GM23338 (cell line): ENCODE measurements around the gene RAB3IL1. TPM values are rescaled to one million over a fixed set of nuclear protein-coding genes. Genes with fewer than 3 reads are reported as not detected.

ENCODE experiments used
- ATAC-seq: fragments of 200-7000 bp; cut with Tn5 transposase; 3 replicates; pipeline ENCODE4 v1.9.1; 2020
- DNase-seq: peaks from one replicate; pipeline ENCODE4 v3.0.0-alpha.2; 2015; ENCODE audit warnings: low spot score
- H2AFZ ChIP-seq: fragments of 200-600 bp; sonication (generic); 2 replicates; pipeline ENCODE4 v1.8.0; 2016; ENCODE audit warnings: antibody characterized with exemption, mild to moderate bottlenecking, moderate library complexity
- H3F3A ChIP-seq: fragments of 200-600 bp; sonication (generic); replicated peaks from 2 replicates; pipeline ENCODE4 v1.8.0; 2017; ENCODE audit warnings: antibody characterized with exemption, mixed run types, low read depth
- H3K27ac ChIP-seq: fragments of 200-600 bp; sonication (generic); 2 replicates; pipeline ENCODE4 v1.6.1; 2016; ENCODE audit warnings: low read depth
- H3K27me3 ChIP-seq: fragments of 200-600 bp; sonication (generic); 2 replicates; pipeline ENCODE4 v1.8.0; 2016; ENCODE audit warnings: mild to moderate bottlenecking, mixed run types, moderate library complexity; ENCODE audit not compliant: insufficient read depth
- H3K36me3 ChIP-seq: fragments of 200-600 bp; sonication (generic); 2 replicates; pipeline ENCODE4 v1.8.0; 2016; ENCODE audit warnings: mild to moderate bottlenecking; ENCODE audit not compliant: insufficient read depth
- H3K4me1 ChIP-seq: fragments of 200-600 bp; sonication (generic); 2 replicates; pipeline ENCODE4 v1.8.0; 2016; ENCODE audit warnings: mild to moderate bottlenecking, moderate library complexity; ENCODE audit not compliant: insufficient read depth
- H3K4me2 ChIP-seq: fragments of 200-600 bp; sonication (generic); 2 replicates; pipeline ENCODE4 v1.7.1; 2017; ENCODE audit warnings: mixed run types
- H3K4me3 ChIP-seq: fragments of 200-600 bp; sonication (generic); 2 replicates; pipeline ENCODE4 v1.6.1; 2016; ENCODE audit warnings: mixed run types
- H3K79me2 ChIP-seq: fragments of 200-600 bp; sonication (generic); replicated peaks from 2 replicates; pipeline ENCODE4 v1.8.0; 2017; ENCODE audit warnings: mild to moderate bottlenecking; ENCODE audit not compliant: insufficient read depth
- H3K9me2 ChIP-seq: fragments of 200-600 bp; sonication (generic); 2 replicates; pipeline ENCODE4 v1.8.0; 2017; ENCODE audit not compliant: insufficient read depth
- H4K20me1 ChIP-seq: fragments of 200-600 bp; sonication (generic); replicated peaks from 2 replicates; pipeline ENCODE4 v1.8.0; 2017; ENCODE audit warnings: mild to moderate bottlenecking; ENCODE audit not compliant: insufficient read depth
- H3K27ac Mint-ChIP-seq: 2 replicates; pipeline ENCODE4 v1.8.0; 2020; ENCODE audit warnings: inconsistent platforms, mild to moderate bottlenecking, moderate library complexity, mixed read lengths
- H3K27me3 Mint-ChIP-seq: 3 replicates; pipeline ENCODE4 v1.8.0; 2022; ENCODE audit warnings: low read depth, mild to moderate bottlenecking, moderate library complexity, mixed read lengths, inconsistent platforms; ENCODE audit not compliant: insufficient read depth, poor library complexity
- H3K36me3 Mint-ChIP-seq: 3 replicates; pipeline ENCODE4 v1.8.0; 2021; ENCODE audit warnings: low read depth, mild to moderate bottlenecking, inconsistent platforms, moderate library complexity, mixed read lengths
- H3K4me1 Mint-ChIP-seq: 3 replicates; pipeline ENCODE4 v1.8.0; 2020; ENCODE audit warnings: mild to moderate bottlenecking, inconsistent platforms, mixed read lengths
- H3K4me3 Mint-ChIP-seq: 3 replicates; pipeline ENCODE4 v1.8.0; 2021; ENCODE audit warnings: moderate library complexity, mild to moderate bottlenecking, inconsistent platforms, mixed read lengths
- H3K9me3 Mint-ChIP-seq: 3 replicates; pipeline ENCODE4 v1.8.0; 2020; ENCODE audit warnings: moderate library complexity, mild to moderate bottlenecking, inconsistent platforms, mixed read lengths
- CREB1 ChIP-seq: fragments of 250-450 bp; sonication (Bioruptor Pico); IDR thresholded peaks from 2 replicates; pipeline ENCODE4 v1.5.0; 2020; ENCODE audit warnings: low read depth, mild to moderate bottlenecking, moderate library complexity
- CTCF ChIP-seq, 2 experiments: fragments of 200-600 bp in 1 of 2; sonication (generic) in 1 of 2; conservative IDR thresholded peaks; 2 replicates each; pipeline versions ENCODE4 v1.5.1 to v1.6.1; 2016 to 2017; ENCODE audit warnings: antibody characterized with exemption in 2 of 2, low read depth in 2 of 2, mild to moderate bottlenecking in 2 of 2, moderate library complexity in 1 of 2
- ETS1 ChIP-seq: IDR thresholded peaks from 2 replicates; pipeline ENCODE4 v1.6.1; 2016; ENCODE audit warnings: antibody characterized with exemption
- EZH2 ChIP-seq: fragments of 200-600 bp; sonication (generic); IDR thresholded peaks from one replicate; pipeline ENCODE4 v1.8.0; 2017; ENCODE audit warnings: antibody characterized with exemption, mild to moderate bottlenecking, low read depth; ENCODE audit not compliant: unreplicated experiment
- EZH2phosphoT487 ChIP-seq: fragments of 200-600 bp; sonication (generic); IDR thresholded peaks from one replicate; pipeline ENCODE4 v1.8.1; 2018; ENCODE audit warnings: antibody characterized with exemption; ENCODE audit not compliant: unreplicated experiment
- NANOG ChIP-seq: IDR thresholded peaks from 2 replicates; pipeline ENCODE4 v1.6.1; 2016; ENCODE audit warnings: antibody characterized with exemption, borderline replicate concordance
- POLR2AphosphoS5 ChIP-seq: IDR thresholded peaks from 2 replicates; pipeline ENCODE4 v1.6.1; 2016; ENCODE audit warnings: antibody characterized with exemption, low read depth
- REST ChIP-seq: IDR thresholded peaks from one replicate; pipeline ENCODE4 v1.6.1; 2018; ENCODE audit warnings: antibody characterized with exemption; ENCODE audit not compliant: unreplicated experiment
- ZNF114 ChIP-seq: fragments of 250-450 bp; sonication (Bioruptor Pico); IDR thresholded peaks from 2 replicates; pipeline ENCODE4 v1.5.0; 2020; ENCODE audit warnings: mild to moderate bottlenecking, moderate library complexity
- ZNF331 ChIP-seq: fragments of 250-450 bp; sonication (Bioruptor Pico); IDR thresholded peaks from 2 replicates; pipeline ENCODE4 v1.5.0; 2020; ENCODE audit warnings: low read depth, mild to moderate bottlenecking, moderate library complexity
- ZNF462 ChIP-seq: fragments of 250-450 bp; sonication (Bioruptor Pico); IDR thresholded peaks from 2 replicates; pipeline ENCODE4 v1.5.0; 2020; ENCODE audit warnings: mild to moderate bottlenecking, moderate library complexity
- polyA plus RNA-seq: library from polyadenylated mRNA; unstranded; fragments of >200 nt; fragmentation: Nextera tagmentation; extraction: Ambion mirVana; gene quantifications from 2 replicates; pipeline ENCODE4 v1.2.1, GENCODE V29; 2016
- total RNA-seq: library from RNA; depleted of rRNA; stranded (reverse); fragments of >200 nt; shearing (Covaris generic); gene quantifications from 2 replicates; pipeline ENCODE4 v1.2.3, GENCODE V29; 2014

RAB3IL1 gene
- total and polyA plus RNA-seq, 2 experiments from 2014 or later = 2.7 to 3.4 TPM

GRCh38 chr11:61924064-61924455 lies 6.7 kb upstream of the RAB3IL1 start:
- ATAC-seq = peak; percentile 5; the same call in 1 of the 3 replicates
- no peaks in the 10 kb centered on the region for H3K9me3 Mint-ChIP-seq
- peak overlapping the region; percentile 18; the same call in 1 of the 2 replicates for H3K27ac Mint-ChIP-seq
- H3K4me2 ChIP-seq = no peak overlapping the region; the same call in 1 of the 2 replicates
- no peak overlapping the region; the same call in 2 of the 3 replicates for H3K4me3 Mint-ChIP-seq
- DNase-seq = no peak
- H3K27me3 Mint-ChIP-seq = peaks cover 13% of the 10 kb centered on the region
- 0 out of 2 replicates have a peak, but pooled peaks cover 1% of the 10 kb centered on the region for H3K27me3 ChIP-seq
- H3K4me1 Mint-ChIP-seq = peaks cover 40% of the 10 kb centered on the region
- H3K4me1 ChIP-seq = peaks cover 22% of the 10 kb centered on the region
- no peaks in the 10 kb centered on the region for H4K20me1 ChIP-seq
- H3K4me3 ChIP-seq = no peak overlapping the region
- H3K9me2 ChIP-seq = no peaks in the 10 kb centered on the region
- no peaks in the 10 kb centered on the region for H3K79me2 ChIP-seq
- no peaks in the 10 kb centered on the region for H3K36me3 Mint-ChIP-seq
- TF ChIP-seq REST (no peak), EZH2 (no peak), ETS1 (no peak), ZNF114 (no peak), ZNF331 (CRISPR knock-in tag) (no peak), ZNF462 (CRISPR knock-in tag) (no peak), CREB1 (CRISPR knock-in tag) (no peak), CTCF (conservative IDR thresholded peaks at IDR 0.05; ENCODE audit: low read depth in 2 of 2) (no peak), EZH2phosphoT487 (no peak), POLR2AphosphoS5 (no peak), NANOG (no peak)
- H3F3A ChIP-seq = peaks cover 8% of the 10 kb centered on the region; the same call in 1 of the 2 replicates
- H2AFZ ChIP-seq = peak overlapping the region; percentile 95
- H3K27ac ChIP-seq = no peak overlapping the region
- H3K36me3 ChIP-seq = no peaks in the 10 kb centered on the region
